H1 (cell line): ENCODE data around the gene AAMP. TPM values are rescaled to one million over a fixed set of nuclear protein-coding genes. Genes with fewer than 3 reads are reported as not detected.
A peak's percentile ranks its signal among the peaks of the same experiment; 100 is the strongest.

Experiments used
- CTCF ChIA-PET: fragments of 300-600 bp; sonication (Branson Sonifier 250); formaldehyde crosslinking; loops from one replicate; lab custom pipeline; 2021; ENCODE audit not compliant: partially characterized antibody; lab: Charles Lee
- POLR2A ChIA-PET: fragments of 300-600 bp; sonication (Branson Sonifier 250); formaldehyde crosslinking; loops from one replicate; lab custom pipeline; 2021; ENCODE audit warnings: inconsistent platforms; ENCODE audit not compliant: partially characterized antibody; lab: Charles Lee
- DNase-seq, 2 experiments: peaks; one replicate each; pipeline versions ENCODE4 v3.0.0 to v3.0.0-alpha.2; 2010 to 2022; ENCODE audit warnings: low spot score in 2 of 2, low read depth in 1 of 2, mixed read lengths in 1 of 2
- FAIRE-seq: peaks from 2 replicates; lab custom pipeline; 2011; peaks lifted over from hg19 to GRCh38; lab: Jason Lieb, UNC
- H2AFZ ChIP-seq: 2 replicates; pipeline ENCODE4 v1.8.1; 2012; ENCODE audit warnings: low read length, inconsistent platforms
- H2AK5ac ChIP-seq: 2 replicates; pipeline ENCODE4 v1.6.1; 2013; ENCODE audit warnings: low read depth, low read length
- H2BK120ac ChIP-seq: replicated peaks from 2 replicates; pipeline ENCODE3; 2013; ENCODE audit warnings: low read depth, low read length, inconsistent platforms
- H2BK12ac ChIP-seq: 2 replicates; pipeline ENCODE4 v1.6.1; 2013; ENCODE audit warnings: low read depth, low read length
- H2BK15ac ChIP-seq: 2 replicates; pipeline ENCODE4 v1.6.1; 2013; ENCODE audit warnings: low read length
- H2BK20ac ChIP-seq: 2 replicates; pipeline ENCODE4 v1.6.1; 2013; ENCODE audit warnings: low read length
- H2BK5ac ChIP-seq: 2 replicates; pipeline ENCODE4 v1.6.1; 2013; ENCODE audit warnings: low read depth, low read length
- H3K14ac ChIP-seq: 2 replicates; pipeline ENCODE4 v1.6.1; 2013; ENCODE audit warnings: inconsistent platforms; ENCODE audit not compliant: insufficient read length
- H3K18ac ChIP-seq: 2 replicates; pipeline ENCODE4 v1.6.1; 2013; ENCODE audit warnings: low read length; ENCODE audit errors: extremely low read depth
- H3K23ac ChIP-seq: 2 replicates; pipeline ENCODE4 v1.6.1; 2013; ENCODE audit warnings: inconsistent platforms; ENCODE audit not compliant: insufficient read length
- H3K23me2 ChIP-seq: 2 replicates; pipeline ENCODE4 v1.6.1; 2013; ENCODE audit warnings: low read depth, low read length
- H3K27ac ChIP-seq: 2 replicates; pipeline ENCODE4 v1.6.1; 2011; ENCODE audit warnings: low read depth, low read length, inconsistent platforms
- H3K27me3 ChIP-seq, 4 experiments: replicated peaks in 1 of 4; 1 replicate in 1 of 4; 2 replicates in 3 of 4; pipeline versions ENCODE4 v1.6.1 to v1.8.1; 2011 to 2013; ENCODE audit warnings: low read length in 3 of 4, mild to moderate bottlenecking in 3 of 4, inconsistent platforms in 2 of 4, mixed read lengths in 2 of 4, moderate library complexity in 1 of 4; ENCODE audit not compliant: control insufficient read depth in 3 of 4, insufficient read depth in 3 of 4; ENCODE audit errors: extremely low read depth in 1 of 4
- H3K36me3 ChIP-seq, 4 experiments: 2 replicates each; pipeline versions ENCODE4 v1.6.1 to v1.8.1; 2011 to 2013; ENCODE audit warnings: mild to moderate bottlenecking in 4 of 4, low read length in 3 of 4, moderate library complexity in 2 of 4, control low read depth in 1 of 4, inconsistent platforms in 1 of 4; ENCODE audit not compliant: insufficient read depth in 4 of 4, control insufficient read depth in 2 of 4
- H3K4ac ChIP-seq: replicated peaks from 2 replicates; pipeline ENCODE3; 2013; ENCODE audit warnings: low read length, low read depth, mixed read lengths, inconsistent platforms; ENCODE audit not compliant: insufficient read length
- H3K4me1 ChIP-seq, 4 experiments: replicated peaks in 1 of 4; 1 replicate in 1 of 4; 2 replicates in 3 of 4; pipeline versions ENCODE4 v1.6.1 to v1.8.1; 2011 to 2013; ENCODE audit warnings: low read length in 3 of 4, inconsistent platforms in 2 of 4, mixed read lengths in 1 of 4; ENCODE audit not compliant: insufficient read depth in 4 of 4, control insufficient read depth in 3 of 4
- H3K4me2 ChIP-seq, 2 experiments: 2 replicates each; pipeline versions ENCODE4 v1.6.1 to v1.8.1; 2011 to 2013; ENCODE audit warnings: low read depth in 2 of 2, low read length in 2 of 2, control low read depth in 1 of 2, inconsistent platforms in 1 of 2, mild to moderate bottlenecking in 1 of 2; ENCODE audit not compliant: insufficient read depth in 1 of 2
- H3K4me3 ChIP-seq, 4 experiments: fragments of 200-600, 300-600 bp in 1 of 4; sonication (generic), shearing (Covaris generic), sonication (Bioruptor Twin) in 1 of 4; 2 replicates each; pipeline versions ENCODE4 v1.5.1 to v1.8.1; 2011 to 2016; ENCODE audit warnings: low read length in 4 of 4, low read depth in 3 of 4, control low read depth in 2 of 4, inconsistent platforms in 2 of 4, mild to moderate bottlenecking in 2 of 4, mixed read lengths in 1 of 4, moderate library complexity in 1 of 4; ENCODE audit not compliant: insufficient read depth in 2 of 4; ENCODE audit errors: extremely low read depth in 1 of 4
- H3K56ac ChIP-seq: replicated peaks from 2 replicates; pipeline ENCODE3; 2013; ENCODE audit warnings: low read depth, mild to moderate bottlenecking, mixed read lengths, low read length, inconsistent platforms; ENCODE audit not compliant: insufficient read length
- H3K79me1 ChIP-seq: 2 replicates; pipeline ENCODE4 v1.6.1; 2013; ENCODE audit warnings: low read depth, low read length, control low read depth
- H3K79me2 ChIP-seq, 2 experiments: 2 replicates each; pipeline versions ENCODE4 v1.6.1 to v1.8.1; 2012 to 2013; ENCODE audit warnings: low read length in 2 of 2, mild to moderate bottlenecking in 2 of 2, inconsistent platforms in 1 of 2; ENCODE audit not compliant: insufficient read depth in 2 of 2, control insufficient read depth in 1 of 2
- H3K9ac ChIP-seq, 4 experiments: replicated peaks in 1 of 4; 1 replicate in 1 of 4; 2 replicates in 3 of 4; pipeline versions ENCODE4 v1.6.1 to v1.8.1; 2011 to 2013; ENCODE audit warnings: low read depth in 3 of 4, low read length in 3 of 4, control low read depth in 2 of 4, mild to moderate bottlenecking in 2 of 4, moderate library complexity in 2 of 4, inconsistent platforms in 1 of 4; ENCODE audit errors: extremely low read depth in 1 of 4
- H3K9me3 ChIP-seq, 2 experiments: 2 replicates each; pipeline versions ENCODE4 v1.6.1 to v1.8.1; 2012 to 2013; ENCODE audit warnings: mild to moderate bottlenecking in 2 of 2, moderate library complexity in 2 of 2, control low read depth in 1 of 2, inconsistent platforms in 1 of 2, low read depth in 1 of 2, low read length in 1 of 2, mixed read lengths in 1 of 2; ENCODE audit not compliant: insufficient read depth in 2 of 2
- H4K20me1 ChIP-seq, 2 experiments: replicated peaks in 1 of 2; 2 replicates each; pipeline versions ENCODE3 to v1.8.1; 2011 to 2013; ENCODE audit warnings: inconsistent platforms in 2 of 2, low read length in 2 of 2, mild to moderate bottlenecking in 1 of 2; ENCODE audit not compliant: insufficient read depth in 2 of 2, control insufficient read depth in 1 of 2
- H4K5ac ChIP-seq: 2 replicates; pipeline ENCODE4 v1.6.1; 2013; ENCODE audit warnings: low read length, low read depth, mixed read lengths, inconsistent platforms; ENCODE audit not compliant: insufficient read length
- H4K8ac ChIP-seq: 2 replicates; pipeline ENCODE4 v1.8.0; 2013; ENCODE audit warnings: mild to moderate bottlenecking, moderate library complexity, low read length, inconsistent platforms; ENCODE audit not compliant: insufficient read depth; ENCODE audit errors: extremely low read depth
- H4K91ac ChIP-seq: replicated peaks from 2 replicates; pipeline ENCODE3; 2013; ENCODE audit warnings: low read length, mixed read lengths, inconsistent platforms; ENCODE audit not compliant: insufficient read length
- FOSL1 ChIP-seq: IDR thresholded peaks from 2 replicates; pipeline ENCODE4 v1.6.1; 2011; ENCODE audit warnings: mild to moderate bottlenecking, low read depth, low read length, moderate library complexity; ENCODE audit not compliant: insufficient read depth
- RXRA ChIP-seq: IDR thresholded peaks from 2 replicates; pipeline ENCODE4 v1.6.1; 2011; ENCODE audit warnings: low read depth, mild to moderate bottlenecking, low read length, moderate library complexity; ENCODE audit not compliant: insufficient read depth
- SP4 ChIP-seq: IDR thresholded peaks from 2 replicates; pipeline ENCODE4 v1.6.1; 2012; ENCODE audit warnings: low read length, inconsistent platforms
- SUZ12 ChIP-seq: fragments of 200-600 bp; sonication (generic); IDR thresholded peaks from 2 replicates; pipeline ENCODE4 v1.6.1; 2012; ENCODE audit warnings: mild to moderate bottlenecking, inconsistent platforms, low read length, moderate library complexity, mixed read lengths
- WGBS, 2 experiments: shearing (Covaris generic) in 1 of 2; methylation state at CpG; one replicate each; pipeline versions ENCODE4 v1.1.6 to v1.1.7; 2013 to 2015; ENCODE audit warnings: low lambda C conversion rate in 2 of 2, mixed read lengths in 2 of 2, inconsistent platforms in 1 of 2, low coverage in 1 of 2, missing lambda C conversion rate in 1 of 2; ENCODE audit not compliant: insufficient replicate concordance in 2 of 2, insufficient coverage in 1 of 2, insufficient read length in 1 of 2; ENCODE audit errors: extremely low coverage in 1 of 2, missing lambda C conversion rate in 1 of 2; 5-methylcytosine and 5-hydroxymethylcytosine counted together
- polyA plus RNA-seq, 7 experiments: library from polyadenylated mRNA; depleted of rRNA in 3 of 7; stranded (reverse) in 5 of 7; unstranded in 2 of 7; fragments of >200 nt in 5 of 7; fragments of 200-250 nt in 2 of 7; gene quantifications; 1 replicate in 5 of 7; 2 replicates in 1 of 7; 4 replicates in 1 of 7; pipeline versions ENCODE4 v1.2.1 to v1.2.3, GENCODE V29; 2011 to 2013; ENCODE audit warnings: missing spikeins in 2 of 7, mixed read lengths in 2 of 7
- total RNA-seq: library from RNA; stranded (reverse); fragmentation: NEBNext Ultra II Directional; extraction: Animal tissue kit (Norgen Biotek cat#: 25700); gene quantifications from 2 replicates; pipeline ENCODE4 v1.2.1, GENCODE V29; 2021

Gene AAMP
- total and polyA plus RNA-seq, 2 of the 8 experiments (the other 6 are each of a cell fraction or from before 2014, with no cell fraction given), result 119 to 125 TPM

DNA sequence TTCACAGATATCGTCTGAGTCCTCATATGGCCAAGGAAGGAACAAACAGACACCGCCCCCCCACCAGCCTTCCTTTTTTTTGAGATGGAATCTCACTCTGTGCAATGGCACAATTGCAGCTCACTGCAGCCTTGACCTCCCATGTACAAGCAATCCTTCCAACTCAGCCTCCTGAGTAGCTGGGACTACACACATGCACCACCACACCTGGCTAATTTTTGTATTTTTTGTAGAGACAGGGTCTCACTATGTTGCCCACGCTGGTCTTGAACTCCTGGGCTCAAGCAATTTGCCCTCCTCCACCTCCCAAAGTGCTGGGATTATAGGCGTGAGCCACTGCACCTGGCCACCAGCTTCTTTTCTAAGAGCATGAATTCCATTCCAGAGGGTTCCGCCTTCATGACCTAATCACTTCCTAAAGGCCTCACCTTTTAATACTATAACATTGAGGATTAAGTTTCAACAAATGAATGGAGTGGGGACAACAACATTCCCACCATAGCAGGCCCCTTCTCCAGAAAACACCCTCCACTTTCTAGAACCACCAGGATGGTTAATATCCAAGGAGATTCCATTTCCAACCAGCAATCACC lies 24.6 kb upstream of the AAMP start:
- no peak for DNase-seq
- Histone ChIP-seq H3K79me2 (no peaks in the 10 kb centered on the region), H2BK5ac (no peak overlapping the region), H4K20me1 (no peaks in the 10 kb centered on the region), H4K8ac (no peak overlapping the region), H3K56ac (no peak overlapping the region), H2AK5ac (no peak overlapping the region), H3K18ac (no peak overlapping the region), H3K4me3 (no peak overlapping the region), H3K4me2 (no peak overlapping the region; a peak in 1 of 4 replicates), H3K23ac (no peak overlapping the region), H3K79me1 (no peaks in the 10 kb centered on the region), H3K23me2 (peaks cover 5% of the 10 kb centered on the region; the same call in 1 of the 2 replicates), H4K5ac (no peak overlapping the region), H4K91ac (no peak overlapping the region), H3K4me1 (peaks cover 0 to 9% (median 4%) of the 10 kb centered on the region in 4 experiments; a peak in 6 of 7 replicates), H2BK15ac (no peak overlapping the region), H3K36me3 (no peaks in the 10 kb centered on the region), H3K4ac (no peak overlapping the region), H2AFZ (no peak overlapping the region), H3K9ac (no peak overlapping the region), H2BK20ac (peak overlapping the region; percentile 62; the same call in 1 of the 2 replicates), H2BK120ac (no peak overlapping the region), H3K14ac (no peak overlapping the region), H3K9me3 (no peaks in the 10 kb centered on the region), H3K27ac (no peak overlapping the region), H2BK12ac (no peak overlapping the region), H3K27me3 (no peaks in the 10 kb centered on the region)
- TF ChIP-seq SP4, result no peak
- no peak for TF ChIP-seq FOSL1
- no peak for TF ChIP-seq SUZ12
- no peak for TF ChIP-seq RXRA
- ChIA-PET CTCF (interaction anchor here (0.7 to 12.1 kb wide), 12 partner anchors 8 to 613 kb away, joined by 3 to 192 read pairs (median 4); partner anchors contain the start of gene CATIP), POLR2A (interaction anchor here (1.0 kb wide), 1 partner anchor 86 kb away, joined by 3 read pairs; no protein-coding TSS in a partner anchor)
- FAIRE-seq, result no peak
- WGBS, 2 experiments, result 85% methylated on average over 5 of the region's 5 CpGs; no CpG with 5 or more reads in 1 of the 2 experiments
